ENCODE results near the gene IQCM.

IQCM gene

DNA sequence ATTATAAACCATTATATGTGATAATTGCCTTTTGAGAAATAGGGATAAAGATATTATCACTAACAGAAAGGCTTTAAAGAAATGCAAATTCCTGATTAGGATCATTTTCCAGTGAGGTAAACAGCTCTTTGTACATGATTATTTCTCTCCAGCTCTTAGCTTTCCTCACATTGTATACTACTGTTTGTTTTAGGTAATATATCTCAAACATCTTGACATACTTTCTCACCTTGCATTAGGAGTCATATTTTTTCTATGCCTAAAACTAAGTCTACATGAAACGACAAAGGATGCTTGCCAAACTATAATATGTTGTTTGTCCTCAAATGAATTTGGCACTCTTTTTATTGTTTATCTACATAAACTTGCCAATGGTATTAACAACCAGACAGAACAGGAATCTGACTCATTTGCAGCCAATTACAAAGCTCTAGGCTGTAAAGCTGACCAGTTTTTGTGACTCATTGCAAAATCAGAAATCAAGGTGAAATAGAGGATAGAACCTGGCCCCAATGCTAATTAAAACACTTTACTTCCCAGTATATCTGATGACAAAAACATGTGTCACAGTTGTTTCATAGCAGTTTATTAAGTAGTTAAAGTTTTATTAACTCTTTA, 107.0 kb downstream of the IQCM start:
- no peak for DNase-seq

DNA sequence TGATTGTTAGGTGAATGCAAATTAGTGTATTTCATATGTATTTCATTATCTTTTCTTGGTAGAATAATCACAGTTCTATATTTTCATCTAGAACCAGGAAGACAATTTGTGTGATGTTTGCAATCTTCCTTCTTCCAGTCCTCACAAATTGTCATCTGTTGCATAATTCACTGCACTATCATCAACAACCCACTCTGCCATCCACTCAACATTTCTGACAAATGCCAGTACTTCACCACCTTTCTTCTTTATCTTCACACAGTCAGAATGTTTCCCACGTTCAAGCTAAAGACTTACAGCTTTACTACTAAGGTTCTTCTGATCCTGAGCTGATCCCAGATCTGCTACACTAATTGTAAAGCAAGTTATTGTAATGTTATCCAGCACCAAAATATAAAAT, 107.8 kb downstream of the IQCM start:
- no peak for DNase-seq

DNA sequence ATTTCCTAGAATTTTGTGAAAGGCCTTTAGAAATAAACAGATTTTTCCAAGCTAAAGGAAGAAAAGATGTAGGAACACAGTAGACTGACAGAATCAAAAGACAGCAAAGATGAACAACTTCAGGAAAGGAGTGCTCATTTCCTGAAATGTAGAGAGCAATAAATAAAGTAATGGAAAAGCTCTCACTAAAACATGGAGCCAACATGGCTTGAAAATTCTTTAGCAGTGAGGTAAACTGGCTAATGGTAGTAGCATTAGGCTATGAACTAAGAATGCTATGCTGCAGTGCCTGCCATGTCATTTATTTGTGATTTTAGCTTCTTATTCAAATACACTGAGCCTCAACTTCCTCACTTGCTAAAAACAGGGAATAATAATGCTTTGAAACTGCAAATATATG, 108.7 kb downstream of the IQCM start:
- DNase-seq: no peak

DNA sequence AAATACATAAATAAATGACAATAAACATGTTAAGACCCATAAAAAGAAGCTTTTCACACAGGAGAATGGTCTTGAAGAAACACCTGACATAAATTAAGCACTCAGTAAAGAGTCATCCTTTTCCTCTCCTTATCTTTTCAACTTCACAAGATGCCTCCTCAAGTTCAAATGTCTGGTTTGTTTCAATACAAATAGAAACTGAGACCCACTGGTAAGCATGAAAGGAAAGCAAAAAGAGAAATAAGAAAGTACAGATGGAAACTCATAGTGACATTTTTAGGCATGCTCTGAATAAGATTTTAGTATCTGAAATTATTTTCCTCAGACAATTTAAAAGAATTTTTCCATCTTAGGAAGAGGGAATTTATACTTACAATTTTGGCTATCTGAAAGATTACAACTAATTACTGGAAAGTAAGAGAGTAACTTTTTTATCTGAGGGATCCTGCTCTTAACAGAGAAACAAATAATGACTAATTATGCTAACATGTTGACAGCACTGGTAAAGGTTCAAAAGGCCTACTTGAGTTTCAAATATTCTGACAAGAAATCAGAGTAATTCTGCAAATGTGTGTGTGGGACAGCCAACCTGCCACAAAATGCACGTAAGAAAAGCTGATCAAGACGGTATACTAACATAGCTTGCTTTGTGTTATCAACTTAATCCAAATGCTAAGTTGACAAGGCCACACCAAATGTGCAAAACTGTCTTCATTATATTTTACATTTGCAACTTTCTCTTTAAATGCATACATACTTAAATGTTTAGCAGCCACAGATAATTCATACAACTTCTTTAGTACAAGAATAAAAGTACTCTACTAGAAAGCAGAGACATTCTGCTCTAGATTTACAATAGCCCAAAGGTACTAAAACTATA, 113.0 kb downstream of the IQCM start:
- no peak for DNase-seq

DNA sequence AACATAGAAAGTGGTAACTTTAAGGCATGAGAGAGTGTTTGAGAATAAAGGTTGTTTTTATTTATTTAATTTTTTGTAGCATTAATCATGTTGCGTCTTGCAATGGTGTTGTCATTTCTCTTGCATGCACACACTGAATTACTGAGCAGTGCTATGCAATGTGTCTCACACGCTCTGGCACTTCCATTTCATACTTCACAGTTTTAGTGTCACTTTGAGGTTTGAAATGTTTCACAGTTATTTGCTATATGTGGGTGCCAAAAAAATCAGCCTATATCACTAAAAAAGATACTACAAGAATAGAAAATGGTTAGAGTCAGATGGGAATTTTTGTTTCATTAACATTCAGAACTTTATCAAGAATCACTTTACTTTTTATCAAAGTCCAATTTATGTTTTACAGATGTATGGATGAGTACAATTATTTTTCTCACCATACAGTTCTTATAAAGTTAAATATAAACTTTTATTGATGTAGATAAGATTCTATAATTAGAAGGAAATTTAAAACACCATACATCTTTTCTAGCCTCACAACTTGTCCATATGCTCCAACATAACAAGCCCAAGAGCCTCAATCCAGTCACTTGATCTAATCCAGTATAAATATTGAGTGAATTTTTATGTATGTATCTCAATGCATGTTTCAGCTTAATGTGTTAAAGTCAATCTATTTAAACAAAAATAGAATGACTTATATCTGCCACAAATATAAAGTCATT, 114.0 kb downstream of the IQCM start:
- no peak for DNase-seq

DNA sequence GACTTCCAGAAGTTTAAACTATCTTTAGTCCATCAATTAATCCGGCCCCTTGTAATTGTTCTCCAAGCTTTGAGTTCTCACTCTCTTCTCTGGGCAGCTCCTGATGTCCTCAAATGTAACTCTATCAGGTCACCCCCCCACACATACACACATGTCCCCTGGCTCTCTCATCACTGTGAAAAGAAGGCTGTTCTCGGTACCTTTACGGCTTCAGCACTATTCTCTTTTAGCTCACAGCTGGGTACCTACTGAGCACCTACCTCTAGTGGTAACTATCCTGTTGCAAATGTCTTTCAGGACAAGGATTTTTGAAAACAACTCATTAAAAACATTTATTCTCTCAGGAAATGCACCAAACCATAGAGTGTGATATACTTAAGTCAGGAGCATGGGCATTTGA, 115.4 kb downstream of the IQCM start:
- no peak for DNase-seq

DNA sequence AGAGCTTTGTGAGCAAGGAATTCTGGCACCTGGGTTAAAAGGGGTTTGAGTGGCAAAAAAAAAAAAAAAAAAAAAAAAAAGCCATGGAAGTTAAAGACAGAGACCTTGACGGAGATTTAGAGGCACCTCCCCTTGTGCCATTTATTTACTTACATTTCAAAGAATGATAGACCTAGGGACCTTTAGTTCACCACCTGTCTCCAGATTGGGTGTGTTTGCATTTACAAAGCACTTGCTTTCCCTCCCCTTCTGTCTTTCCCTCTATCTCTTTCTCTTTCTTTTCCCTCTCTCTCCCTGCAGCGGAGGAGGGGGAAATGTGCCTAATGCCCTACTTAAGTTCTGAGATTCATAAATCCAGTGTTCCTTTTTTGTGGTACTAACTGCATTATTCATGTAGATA, 116.0 kb downstream of the IQCM start:
- DNase-seq: no peak

DNA sequence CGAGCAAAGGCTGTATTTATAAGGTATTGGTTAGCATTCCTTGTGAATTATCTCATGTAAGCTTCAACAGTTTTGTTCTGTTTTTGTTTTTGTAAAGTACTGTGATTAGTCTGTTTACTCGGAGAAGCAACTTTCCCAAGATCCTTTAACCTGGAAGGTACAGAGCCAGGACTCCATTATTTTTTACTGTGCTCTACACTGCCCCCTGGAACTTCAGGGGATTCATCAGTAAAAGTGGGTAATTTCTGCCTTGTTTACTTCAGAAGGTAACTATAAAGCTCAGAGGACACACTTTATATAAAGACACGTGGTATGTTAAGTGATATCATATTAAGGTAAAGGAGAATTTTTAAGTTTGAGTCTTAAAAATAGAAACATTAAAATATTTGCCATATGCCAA, 124.9 kb downstream of the IQCM start:
- DNase-seq: no peak

DNA sequence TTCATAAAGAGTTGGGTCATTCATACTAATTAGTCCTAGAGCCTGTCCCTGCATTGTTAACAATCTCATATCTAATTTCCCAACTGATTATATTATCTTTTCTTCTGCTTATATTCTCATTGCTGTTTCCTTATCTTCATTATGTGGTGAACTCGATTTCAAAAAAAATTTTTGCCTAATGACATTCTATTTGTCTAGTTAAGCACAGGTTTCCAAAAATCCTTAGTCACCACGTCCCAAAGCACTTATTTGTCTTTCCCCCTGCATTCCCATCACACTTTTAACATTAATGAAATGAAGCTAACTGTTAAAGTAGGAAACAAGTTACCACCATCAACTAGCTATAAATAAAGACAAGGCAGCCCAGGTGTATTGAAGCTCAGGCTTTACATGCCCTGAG, 131.1 kb downstream of the IQCM start:
- no peak for DNase-seq

DNA sequence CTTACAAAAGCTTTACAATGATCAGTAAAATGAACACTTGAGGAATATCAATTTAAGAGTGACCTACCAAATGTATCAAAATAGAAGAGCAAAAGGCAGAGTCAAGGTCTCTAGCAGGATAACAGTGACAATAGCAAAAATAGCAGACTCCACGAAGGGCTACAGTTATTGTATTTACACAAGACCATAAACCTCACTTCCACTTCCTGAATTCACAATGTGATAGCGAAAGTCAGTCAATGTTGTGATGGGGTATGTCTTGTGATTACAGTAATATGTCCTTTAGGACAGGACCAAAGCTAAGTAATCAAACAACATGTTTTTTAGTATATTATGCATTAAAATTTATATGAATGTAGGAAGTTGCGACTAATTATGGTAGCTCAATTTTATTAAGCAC, 139.6 kb downstream of the IQCM start:
- DNase-seq: no peak

DNA sequence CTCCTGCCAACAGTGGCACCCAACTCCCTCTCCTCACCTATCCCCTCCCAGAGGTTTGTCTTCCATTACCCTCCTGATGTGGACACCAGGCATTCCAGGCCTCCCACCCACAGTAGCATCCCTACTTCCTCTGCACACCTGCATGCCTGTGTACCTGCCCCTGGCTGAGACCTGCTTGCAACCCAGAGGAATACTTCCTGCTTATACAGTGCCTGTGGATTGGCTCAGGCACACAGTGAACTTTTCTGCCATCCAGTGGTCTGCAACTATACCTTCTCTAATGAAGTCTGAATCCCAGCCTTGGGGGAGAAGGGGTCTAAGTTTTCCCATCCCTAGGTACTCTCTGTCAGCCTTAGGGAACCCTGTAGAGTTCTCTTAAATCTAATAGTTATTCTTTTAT, 169.9 kb downstream of the IQCM start:
- DNase-seq: no peak

DNA sequence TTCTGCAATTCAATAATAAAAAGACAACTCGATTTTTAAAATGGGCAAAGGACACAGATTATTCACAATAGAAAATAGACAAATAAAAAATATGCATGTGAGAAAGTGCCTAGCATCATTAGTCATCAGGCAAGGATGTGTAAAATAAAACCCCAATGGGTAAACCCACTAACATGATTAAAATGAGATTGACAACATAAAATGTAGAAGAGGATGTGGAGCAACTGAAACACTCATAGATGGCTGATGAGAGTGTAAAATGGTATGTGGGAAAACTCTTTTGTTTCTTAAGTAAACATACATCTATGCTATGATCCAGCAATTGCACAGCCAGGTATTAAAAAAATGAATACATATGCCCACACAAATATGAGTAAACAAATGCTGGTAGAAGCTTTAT, 177.6 kb downstream of the IQCM start:
- DNase-seq: no peak

DNA sequence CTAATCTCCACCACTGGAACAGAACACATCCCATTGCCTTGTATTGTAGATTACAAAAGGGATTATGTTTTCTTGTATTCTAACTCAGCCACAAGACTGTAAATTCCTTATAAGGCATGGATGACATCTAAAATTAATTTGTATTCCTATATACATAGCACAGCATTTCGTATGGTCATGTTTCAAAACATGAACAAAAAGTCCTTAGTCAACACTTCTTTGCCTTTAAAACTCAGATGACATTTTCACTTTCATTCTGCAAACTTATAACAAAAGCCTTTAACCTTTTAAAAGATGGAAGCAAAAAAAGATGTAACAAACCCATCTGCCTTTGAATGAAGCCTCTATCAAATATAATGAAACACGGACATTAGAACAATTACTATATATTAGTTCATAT, 181.3 kb downstream of the IQCM start:
- no peak for DNase-seq

DNA sequence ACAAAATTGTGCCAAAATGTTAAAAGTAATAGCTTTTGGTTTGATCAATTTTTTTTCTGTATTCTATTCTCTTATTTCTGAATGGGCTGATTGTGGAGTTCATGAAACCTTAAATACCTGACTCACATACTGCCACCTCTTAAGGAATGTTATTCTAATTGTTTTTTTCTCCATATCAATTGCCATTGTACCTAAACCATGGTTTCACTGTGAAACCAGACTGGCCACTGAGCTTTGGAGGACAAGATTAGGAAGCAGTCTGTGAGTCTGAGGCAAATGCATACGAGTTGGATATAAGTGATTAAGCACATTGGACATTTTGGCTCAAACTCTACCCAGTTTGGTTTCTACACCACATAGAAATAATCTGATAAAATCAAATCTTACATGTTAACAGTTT, 184.0 kb downstream of the IQCM start:
- DNase-seq: no peak

DNA sequence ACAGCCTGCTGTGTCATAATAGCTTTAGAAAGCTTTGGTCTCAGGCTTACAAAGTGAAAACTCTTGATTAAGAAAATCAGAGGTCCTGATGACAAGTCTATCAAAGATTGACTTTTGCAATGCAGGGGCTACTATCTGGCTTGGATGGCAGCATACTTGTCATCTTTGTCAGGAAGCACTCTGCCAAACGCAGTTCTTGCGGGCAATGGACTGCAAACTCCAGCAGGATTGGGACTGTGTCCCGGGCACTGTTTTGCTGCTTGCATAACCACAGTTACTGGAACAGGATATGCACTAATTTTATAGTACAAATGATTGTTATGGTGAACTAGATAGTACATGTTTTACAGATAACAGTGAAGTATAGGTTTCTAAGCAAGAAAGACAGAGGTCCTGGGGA, 185.6 kb downstream of the IQCM start:
- DNase-seq: no peak

DNA sequence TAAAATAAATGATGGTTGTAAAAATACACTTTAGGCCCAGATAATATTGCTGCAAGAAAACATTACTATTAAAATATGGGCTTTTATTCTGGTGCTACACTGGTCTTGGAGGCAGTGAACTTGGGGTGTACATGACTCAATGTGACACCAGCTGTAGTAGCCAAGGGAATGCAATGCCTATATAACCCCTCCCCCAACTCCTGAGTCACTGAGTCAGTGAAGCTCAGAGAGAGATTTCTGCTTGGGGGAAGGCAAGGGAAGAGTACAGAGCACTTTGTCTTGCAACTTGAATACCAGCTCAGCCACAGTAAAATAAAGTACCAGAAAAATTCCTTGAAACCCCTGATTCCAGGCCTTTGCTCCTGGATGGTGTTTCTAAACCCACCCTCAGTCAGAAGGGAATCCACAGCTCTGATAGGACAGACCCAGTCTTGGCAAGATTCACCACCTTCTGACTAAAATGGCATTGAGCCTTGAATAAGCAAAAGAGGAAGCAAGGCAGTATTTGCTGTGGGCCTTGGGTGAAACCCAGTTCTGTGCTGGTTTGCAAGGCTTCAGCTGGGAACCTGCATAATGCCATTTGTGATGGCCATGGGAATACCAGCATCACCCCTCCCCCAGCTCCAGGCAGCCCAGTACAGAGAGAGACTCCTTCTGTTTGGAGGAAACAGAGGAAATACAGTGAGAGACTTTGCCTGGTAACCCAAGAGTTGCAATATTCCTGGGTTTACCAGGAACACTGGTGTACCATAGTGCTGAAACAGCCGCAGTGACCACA, 209.9 kb downstream of the IQCM start:
- DNase-seq: no peak

DNA sequence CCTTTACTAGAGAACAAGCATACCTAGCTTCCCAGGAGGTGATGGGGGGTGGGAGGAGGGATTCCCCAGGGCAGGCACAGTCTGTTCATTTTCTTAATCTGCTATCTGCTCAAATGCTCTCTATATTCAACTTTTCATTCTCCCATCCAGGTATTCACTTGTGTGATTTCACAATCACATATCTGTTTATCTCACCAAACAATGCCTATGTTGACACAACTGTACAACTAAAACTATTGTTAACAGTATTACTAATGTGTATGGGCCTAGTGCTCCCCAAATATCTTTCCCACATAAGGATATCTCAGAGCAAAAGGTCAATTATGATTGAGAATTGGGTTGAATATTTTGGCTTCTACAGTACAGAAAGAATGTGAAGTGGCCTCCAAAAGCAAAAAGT, 210.8 kb downstream of the IQCM start:
- no peak for DNase-seq

DNA sequence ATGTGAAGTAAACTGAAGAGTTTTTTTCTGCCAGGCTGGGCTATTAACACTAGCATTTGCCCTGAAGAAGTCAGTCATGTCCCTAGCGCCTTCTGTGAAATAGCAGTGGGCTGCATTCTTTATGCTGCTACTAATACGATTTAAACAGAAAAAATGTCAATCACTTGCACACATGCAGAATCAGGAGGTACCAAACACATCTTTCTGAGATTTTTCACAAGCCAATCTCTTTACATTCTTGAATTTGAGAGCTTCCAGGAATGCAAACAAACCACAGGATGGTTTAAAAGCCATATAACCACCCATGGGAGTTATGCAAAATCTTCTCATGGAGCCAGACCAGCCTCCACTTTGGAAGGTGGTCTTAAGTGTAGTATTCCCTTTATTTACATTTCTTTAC, 220.1 kb downstream of the IQCM start:
- no peak for DNase-seq

DNA sequence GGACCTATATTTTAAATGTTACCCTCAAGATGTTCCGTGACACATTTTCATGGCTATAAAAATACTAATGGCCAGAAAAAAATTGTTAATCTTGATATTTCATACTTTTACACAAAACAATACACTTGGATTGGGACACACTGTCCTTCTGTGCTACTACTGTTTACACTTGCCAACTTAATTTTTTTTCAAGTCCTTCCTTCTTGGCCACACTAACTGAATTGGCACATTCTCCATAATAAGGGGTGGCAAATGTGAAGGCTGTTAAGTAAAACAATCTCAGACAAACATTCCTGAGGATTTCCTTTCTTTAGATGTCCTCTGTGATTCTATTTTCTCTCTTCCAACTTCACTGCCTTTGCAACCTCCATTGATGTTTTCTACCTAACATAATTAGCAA, 225.8 kb downstream of the IQCM start:
- DNase-seq: no peak

DNA sequence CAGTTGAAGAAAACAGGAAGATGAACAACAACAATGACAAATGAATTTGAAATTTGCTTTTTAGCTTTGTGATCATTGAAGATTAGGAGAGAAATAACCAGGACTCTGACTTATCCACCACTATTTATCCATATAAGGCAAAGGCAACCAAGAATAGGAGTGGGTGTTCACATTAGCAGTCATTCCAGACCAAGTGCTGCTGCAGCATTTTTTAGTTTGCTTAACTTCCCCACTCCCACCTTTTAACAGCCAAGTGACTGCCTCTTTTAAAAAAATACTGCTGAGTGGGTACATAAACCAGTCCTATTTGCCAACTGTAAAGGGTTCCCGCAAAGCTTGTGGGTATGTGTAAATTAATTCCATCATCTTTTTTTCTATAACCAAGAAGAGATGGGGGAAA, 230.9 kb downstream of the IQCM start:
- no peak for DNase-seq

DNA sequence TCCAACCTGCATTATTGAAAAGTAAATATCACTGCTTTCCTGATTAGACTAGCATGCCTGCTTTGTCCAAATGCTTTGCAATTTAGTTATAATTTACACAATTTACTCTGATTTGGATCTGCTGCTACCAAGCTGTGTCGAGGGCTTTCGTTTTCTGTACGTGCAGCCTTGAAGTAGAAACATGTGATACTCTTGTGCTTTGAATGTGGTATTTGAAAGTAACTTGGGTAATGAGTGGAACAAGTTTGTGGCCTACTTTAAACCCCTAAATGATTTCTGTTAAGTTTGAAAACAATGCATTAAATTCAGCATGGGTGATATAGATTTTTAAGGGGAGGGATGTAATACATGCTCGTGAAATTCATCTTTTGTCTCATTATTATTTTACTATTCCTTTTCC, 240.7 kb downstream of the IQCM start:
- no peak for DNase-seq

DNA sequence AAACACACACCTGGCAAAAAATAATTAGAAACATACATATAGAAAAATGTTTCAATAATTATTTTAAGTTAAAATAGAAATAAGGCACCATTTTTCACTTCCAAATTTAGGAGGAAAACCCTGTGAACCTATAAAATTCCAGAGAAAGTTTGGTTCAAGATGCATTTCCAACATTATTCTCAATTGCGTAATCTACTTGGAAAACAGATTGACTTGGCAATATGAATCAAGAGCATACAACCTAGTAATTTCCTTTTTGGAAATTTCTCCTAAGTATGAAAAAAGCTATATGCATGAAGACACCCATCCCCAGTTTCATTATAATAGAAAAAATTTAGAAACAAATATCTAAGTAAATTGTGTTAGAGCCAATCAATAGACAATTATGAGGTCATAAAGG, 242.9 kb downstream of the IQCM start:
- no peak for DNase-seq

DNA sequence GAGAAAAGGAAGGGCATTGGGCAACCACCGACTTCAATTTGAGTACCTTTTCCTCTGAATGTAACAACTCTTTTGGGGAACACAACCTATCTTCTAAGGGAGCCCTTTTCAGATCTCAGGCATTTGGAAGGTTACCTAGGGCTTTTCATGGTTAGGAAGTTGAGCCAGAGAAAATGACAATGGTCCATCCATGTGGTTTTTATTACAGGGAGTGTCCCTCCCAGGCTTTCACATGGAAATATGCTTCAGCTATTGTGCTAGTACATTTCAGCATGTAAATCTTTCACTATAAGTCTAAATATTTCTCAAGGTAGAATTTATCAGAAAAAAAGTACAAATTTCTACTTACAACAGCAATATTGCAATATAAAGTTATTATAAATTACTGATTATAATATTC, 259.8 kb downstream of the IQCM start:
- DNase-seq: no peak
